ENCODE results near the gene PABPC3. TPM values are rescaled to one million over a fixed set of nuclear protein-coding genes. Genes with fewer than 3 reads are reported as not detected.

The PABPC3 gene
- total and polyA plus RNA-seq, 2 donors (not counting 3 experiments of a cell fraction or from before 2014, with no cell fraction given): 0.07 to 0.31 TPM

GRCh38 chr13:25135896-25136295 is 40.0 kb downstream of the PABPC3 start:
- BruUV-seq (replicated peaks): no TSS peak
- Histone ChIP-seq H3K9me3 (replicated peaks; ENCODE audit: control insufficient read depth, insufficient read depth, low read length) (no peaks in the 10 kb centered on the region), H4K20me1 (replicated peaks; ENCODE audit: control insufficient read depth, extremely low read depth, insufficient read depth, low read length) (no peaks in the 10 kb centered on the region), H3K79me2 (ENCODE audit: control insufficient read depth, insufficient read depth, low read length) (no peaks in the 10 kb centered on the region), H3K4me3 (replicated peaks in 1 of 3; ENCODE audit: insufficient read depth in 1 of 3, low read depth in 1 of 3, low read length in 3 of 3) (no peak overlapping the region), H3K9ac (replicated peaks; ENCODE audit: extremely low read depth, insufficient read depth, low read length) (no peak overlapping the region), H3K4me1 (ENCODE audit: control insufficient read depth, extremely low read depth, insufficient read depth, low read length) (no peaks in the 10 kb centered on the region), H2AFZ (ENCODE audit: low read depth, low read length) (no peak overlapping the region), H3K4me2 (ENCODE audit: insufficient read depth, low read length) (no peak overlapping the region), H3K9me1 (replicated peaks; ENCODE audit: control insufficient read depth, extremely low read depth, insufficient read depth, low read length) (no peaks in the 10 kb centered on the region), H3K36me3 (ENCODE audit: control insufficient read depth in 2 of 2, extremely low read depth in 1 of 2, insufficient read depth in 2 of 2, low read length in 2 of 2) (no peaks in the 10 kb centered on the region), H3K27me3 (ENCODE audit: control insufficient read depth in 2 of 2, insufficient read depth in 2 of 2, low read length in 2 of 2) (peaks cover 12 to 13% of the 10 kb centered on the region in 2 experiments), H3K27ac (ENCODE audit: insufficient read depth, low read depth, low read length) (no peak overlapping the region)
- no peak for DNase-seq (ENCODE audit: low read depth, low spot score)
- intact Hi-C loops (cut with micrococcal nuclease) (no loop called here), dilution Hi-C loops (cut with MboI; ENCODE audit: extremely low pct_ligation_motif_present, low sequenced_read_pairs) (no loop called here)
- CTCF ChIA-PET: no interaction called here
- POLR2A ChIA-PET: no interaction called here
- FAIRE-seq: no peak
- TF ChIP-seq POLR2AphosphoS5 (IDR thresholded peaks at IDR 0.05; ENCODE audit: insufficient read depth, low read depth, low read length) (no peak), MAX (IDR thresholded peaks at IDR 0.05; ENCODE audit: insufficient read depth, insufficient read length) (no peak), POLR2A (IDR thresholded peaks at IDR 0.05; ENCODE audit: low read depth, low read length) (no peak), EZH2 (IDR thresholded peaks at IDR 0.05; ENCODE audit: borderline replicate concordance, low read depth, low read length, severe bottlenecking) (no peak), JUN (IDR thresholded peaks at IDR 0.05; ENCODE audit: borderline replicate concordance, insufficient read depth, insufficient read length, low read depth) (no peak)

DNA sequence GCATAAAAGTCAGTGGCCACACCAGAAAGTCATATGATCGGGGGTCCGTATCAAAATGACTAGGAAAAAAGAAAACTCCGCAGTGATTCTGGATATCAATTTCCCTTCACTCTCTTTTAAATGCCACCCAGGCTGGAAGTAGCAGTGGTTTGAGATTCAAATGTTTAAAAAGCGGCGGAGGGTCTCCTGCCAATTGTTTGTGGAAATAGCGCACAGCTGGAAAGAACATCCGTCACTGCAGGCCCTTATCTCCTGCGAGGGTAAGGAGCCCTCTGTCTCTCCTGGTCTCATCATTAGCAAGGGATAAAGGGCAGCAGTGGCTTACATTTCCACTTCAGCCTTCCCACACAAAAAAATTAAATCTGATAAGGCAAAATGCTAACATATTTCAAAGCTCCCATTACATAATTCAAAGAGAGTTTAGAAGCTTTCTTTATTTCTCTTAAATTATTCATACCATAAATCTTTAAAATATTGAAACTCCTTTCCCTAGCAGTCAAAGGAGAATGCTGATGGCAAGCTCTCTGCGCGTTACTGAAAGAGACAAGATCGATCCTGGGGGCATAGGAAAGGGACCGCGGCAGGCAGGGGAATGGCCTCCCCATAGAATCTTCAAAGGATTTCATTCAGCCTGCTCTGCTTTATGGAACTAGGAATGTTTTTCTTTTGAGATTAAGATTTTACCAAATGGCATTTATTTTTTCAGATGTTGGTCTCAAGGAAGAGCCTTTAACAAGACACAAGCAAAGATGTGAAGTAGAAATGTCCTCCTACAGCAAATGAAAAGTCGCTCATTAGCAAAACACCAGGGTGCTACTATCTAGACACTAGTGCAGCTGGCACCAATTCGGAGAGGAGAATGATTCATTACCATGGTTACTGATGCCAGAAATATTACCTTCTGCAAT is 41.2 kb downstream of the PABPC3 start:
- ChIA-PET POLR2A (no interaction called here), CTCF (no interaction called here)
- TF ChIP-seq CTCF (IDR thresholded peaks at IDR 0.05; ENCODE audit: extremely low read depth in 1 of 2, insufficient read depth in 1 of 2, low read depth in 1 of 2, low read length in 2 of 2): no peak
- TF ChIP-seq GATA2 (IDR thresholded peaks at IDR 0.05; ENCODE audit: insufficient read depth, insufficient read length, low read depth, low read length): no peak
- TF ChIP-seq MYC (IDR thresholded peaks at IDR 0.05; ENCODE audit: low read depth, low read length): no peak
- no peak for TF ChIP-seq POLR2AphosphoS5 (IDR thresholded peaks at IDR 0.05; ENCODE audit: insufficient read depth, low read depth, low read length)
- TF ChIP-seq MAX (IDR thresholded peaks at IDR 0.05; ENCODE audit: insufficient read depth, insufficient read length): no peak
- TF ChIP-seq FOS (IDR thresholded peaks at IDR 0.05; ENCODE audit: borderline replicate concordance, insufficient read depth, low read length): no peak
- no peak for TF ChIP-seq POLR2A (IDR thresholded peaks at IDR 0.05; ENCODE audit: low read depth, low read length)
- TF ChIP-seq JUN (IDR thresholded peaks at IDR 0.05; ENCODE audit: borderline replicate concordance, insufficient read depth, insufficient read length, low read depth): no peak
- TF ChIP-seq EZH2 (IDR thresholded peaks at IDR 0.05; ENCODE audit: borderline replicate concordance, low read depth, low read length, severe bottlenecking): no peak
- Histone ChIP-seq H3K9me3 (replicated peaks; ENCODE audit: control insufficient read depth, insufficient read depth, low read length) (no peaks in the 10 kb centered on the region), H3K4me2 (ENCODE audit: insufficient read depth, low read length) (no peak overlapping the region), H3K9ac (replicated peaks; ENCODE audit: extremely low read depth, insufficient read depth, low read length) (no peak overlapping the region), H3K36me3 (ENCODE audit: control insufficient read depth in 2 of 2, extremely low read depth in 1 of 2, insufficient read depth in 2 of 2, low read length in 2 of 2) (no peaks in the 10 kb centered on the region), H3K27me3 (ENCODE audit: control insufficient read depth in 2 of 2, insufficient read depth in 2 of 2, low read length in 2 of 2) (peaks cover 12 to 13% of the 10 kb centered on the region in 2 experiments), H3K4me1 (ENCODE audit: control insufficient read depth, extremely low read depth, insufficient read depth, low read length) (no peaks in the 10 kb centered on the region), H3K9me1 (replicated peaks; ENCODE audit: control insufficient read depth, extremely low read depth, insufficient read depth, low read length) (no peaks in the 10 kb centered on the region), H3K27ac (ENCODE audit: insufficient read depth, low read depth, low read length) (no peak overlapping the region), H2AFZ (ENCODE audit: low read depth, low read length) (no peak overlapping the region), H3K79me2 (ENCODE audit: control insufficient read depth, insufficient read depth, low read length) (no peaks in the 10 kb centered on the region), H3K4me3 (replicated peaks in 1 of 3; ENCODE audit: insufficient read depth in 1 of 3, low read depth in 1 of 3, low read length in 3 of 3) (no peak overlapping the region), H4K20me1 (replicated peaks; ENCODE audit: control insufficient read depth, extremely low read depth, insufficient read depth, low read length) (no peaks in the 10 kb centered on the region)
- FAIRE-seq: no peak
- intact Hi-C loops (cut with micrococcal nuclease): no loop called here
- no peak for DNase-seq (ENCODE audit: low read depth, low spot score)
- no TSS peak for BruUV-seq (replicated peaks)
- dilution Hi-C loops (cut with MboI; ENCODE audit: extremely low pct_ligation_motif_present, low sequenced_read_pairs): no loop called here

Data from endothelial cell of umbilical vein (primary cell).